A673 (cell line): Measurements from ENCODE around the gene CPNE5. TPM values are rescaled to one million over a fixed set of nuclear protein-coding genes. Genes with fewer than 3 reads are reported as not detected.

Experiments
- BruUV-seq: library from RNA; stranded (reverse); fragments of 400-500 nt; replicated peaks from 2 replicates; lab custom pipeline; 2021; lab: Mats Ljungman, UMichigan
- CTCF ChIA-PET: fragments of 300-600 bp; sonication (Branson Sonifier 250); formaldehyde crosslinking; loops from one replicate; lab custom pipeline; 2022; ENCODE audit warnings: antibody characterized with exemption; lab: Charles Lee
- POLR2A ChIA-PET: fragments of 300-600 bp; sonication (Branson Sonifier 250); formaldehyde crosslinking; loops from one replicate; lab custom pipeline; 2022; ENCODE audit warnings: antibody characterized with exemption; ENCODE audit not compliant: low non-redundant PET; lab: Charles Lee
- DNase-seq: peaks from one replicate; pipeline ENCODE4 v3.0.0-alpha.2; 2015; ENCODE audit warnings: low spot score
- H3K27ac ChIP-seq: fragments of 200-600 bp; sonication (generic); 2 replicates; pipeline ENCODE4 v1.5.1; 2016; ENCODE audit warnings: mixed run types, low read depth, mild to moderate bottlenecking, mixed read lengths, antibody characterized with exemption, low read length; ENCODE audit not compliant: poor library complexity, severe bottlenecking
- H3K27me3 ChIP-seq: fragments of 200-600 bp; sonication (generic); replicated peaks from 2 replicates; pipeline ENCODE4 v1.6.1; 2017; ENCODE audit warnings: mixed run types, low read depth, mild to moderate bottlenecking, mixed read lengths, antibody characterized with exemption, low read length; ENCODE audit not compliant: insufficient read depth, poor library complexity
- H3K36me3 ChIP-seq: fragments of 200-600 bp; sonication (generic); 2 replicates; pipeline ENCODE4 v1.6.1; 2016; ENCODE audit warnings: mixed run types, mild to moderate bottlenecking, mixed read lengths, antibody characterized with exemption, low read length; ENCODE audit not compliant: insufficient read depth, poor library complexity, severe bottlenecking
- H3K4me1 ChIP-seq: fragments of 200-600 bp; sonication (generic); 2 replicates; pipeline ENCODE4 v1.6.1; 2017; ENCODE audit warnings: mixed run types, mild to moderate bottlenecking, mixed read lengths, antibody characterized with exemption, low read length; ENCODE audit not compliant: insufficient read depth, poor library complexity, severe bottlenecking
- H3K4me3 ChIP-seq: fragments of 200-600 bp; sonication (generic); 2 replicates; pipeline ENCODE4 v1.5.1; 2016; ENCODE audit warnings: low read depth, mixed run types, mild to moderate bottlenecking, mixed read lengths, low read length; ENCODE audit not compliant: poor library complexity, severe bottlenecking
- H3K9me3 ChIP-seq: fragments of 200-600 bp; sonication (generic); 2 replicates; pipeline ENCODE4 v1.6.1; 2016; ENCODE audit warnings: mixed run types, low read depth, mild to moderate bottlenecking, mixed read lengths, antibody characterized with exemption, low read length; ENCODE audit not compliant: poor library complexity, severe bottlenecking
- EZH2 ChIP-seq: fragments of 200-600 bp; sonication (generic); IDR thresholded peaks from 2 replicates; pipeline ENCODE4 v1.6.1; 2017; ENCODE audit warnings: borderline replicate concordance, low read depth, mild to moderate bottlenecking, mixed read lengths, antibody characterized with exemption, low read length; ENCODE audit not compliant: poor library complexity, severe bottlenecking
- intact Hi-C: fragments of 100-400 bp; cut with micrococcal nuclease; formaldehyde crosslinking; loops from one replicate; pipeline ENCODE4 v1.10.0; 2022; ENCODE audit not compliant: unreplicated experiment
- total RNA-seq: library from RNA; stranded (reverse); gene quantifications from 2 replicates; pipeline ENCODE4 v1.2.3, GENCODE V29; 2021
- TF ChIP-seq, protein P1 (sequence below): fragments of 300-800, 200-600 bp; sonication (generic); conservative IDR thresholded peaks from 2 replicates; pipeline ENCODE4 v1.5.1; 2017; ENCODE audit warnings: low read depth, mild to moderate bottlenecking, antibody characterized with exemption, low read length, moderate library complexity, mixed read lengths

CPNE5 gene
- total RNA-seq, 1 experiment from 2014 or later: 0.13 TPM

DNA sequence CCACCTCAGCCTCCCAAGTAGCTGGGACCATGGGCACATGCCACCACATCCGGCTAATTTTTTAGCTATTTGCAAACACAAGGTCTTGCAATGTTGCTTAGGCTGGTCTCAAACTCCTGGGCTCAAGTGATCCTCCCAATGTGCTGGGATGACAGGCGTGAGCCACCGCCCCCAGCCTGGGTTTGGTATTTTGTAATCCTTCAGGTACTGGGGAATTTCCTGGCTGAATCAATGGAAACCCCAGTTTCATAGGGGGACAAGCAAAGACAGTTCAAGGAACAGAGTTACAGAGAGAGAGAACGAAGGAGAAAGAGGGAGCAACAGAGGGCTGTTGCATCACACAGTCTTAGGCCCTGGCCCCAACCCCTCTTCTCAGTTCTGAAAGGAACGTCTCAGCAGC lies 105.9 kb downstream of the CPNE5 start:
- Histone ChIP-seq H3K4me3 (no peak overlapping the region), H3K36me3 (no peaks in the 10 kb centered on the region), H3K4me1 (peaks cover 8% of the 10 kb centered on the region), H3K9me3 (no peaks in the 10 kb centered on the region), H3K27ac (no peak overlapping the region), H3K27me3 (no peaks in the 10 kb centered on the region)
- ChIA-PET POLR2A (no interaction called here), CTCF (no interaction called here)
- no TSS peak for BruUV-seq
- intact Hi-C loops: no loop called here
- DNase-seq: no peak
- TF ChIP-seq EZH2: no peak

DNA sequence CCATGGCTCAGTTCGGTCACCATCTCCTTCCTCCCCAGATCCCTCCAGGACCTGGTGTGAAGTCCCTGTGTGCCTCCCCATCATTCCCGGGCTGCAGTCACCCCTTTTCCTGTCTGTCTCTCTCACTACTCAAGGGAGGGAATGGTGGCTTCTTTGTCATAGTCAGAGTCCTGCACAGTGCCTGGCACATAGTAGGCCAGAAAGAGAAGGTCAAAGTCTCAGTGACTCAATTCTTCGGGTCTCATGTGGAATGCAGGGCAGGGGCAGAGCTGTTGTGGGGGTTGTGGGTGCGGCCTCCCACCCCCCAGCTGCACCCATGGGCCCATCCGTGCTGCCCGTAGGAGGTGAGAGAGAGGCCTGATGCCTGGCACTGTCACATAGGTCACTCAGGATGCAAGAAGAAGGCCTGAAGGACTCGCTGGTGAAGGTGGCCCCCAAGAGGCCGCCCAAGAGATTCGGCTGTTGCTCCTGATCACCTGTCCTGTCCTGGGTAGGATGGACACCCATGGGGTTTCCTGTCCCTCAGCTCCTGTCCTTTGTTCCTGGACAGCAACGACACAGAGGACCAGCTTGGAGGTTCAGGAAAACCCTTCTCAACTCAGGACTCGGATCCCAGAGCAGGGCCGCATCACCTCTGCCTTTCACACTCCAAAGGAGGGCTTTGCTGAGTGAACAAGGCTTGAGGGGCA lies 107.5 kb downstream of the CPNE5 start:
- Histone ChIP-seq H3K4me1 (peaks cover 8% of the 10 kb centered on the region), H3K27ac (no peak overlapping the region), H3K9me3 (no peaks in the 10 kb centered on the region), H3K4me3 (no peak overlapping the region), H3K36me3 (no peaks in the 10 kb centered on the region), H3K27me3 (no peaks in the 10 kb centered on the region)
- BruUV-seq: no TSS peak
- DNase-seq: no peak
- TF ChIP-seq EZH2: no peak
- TF ChIP-seq, protein P1, sequence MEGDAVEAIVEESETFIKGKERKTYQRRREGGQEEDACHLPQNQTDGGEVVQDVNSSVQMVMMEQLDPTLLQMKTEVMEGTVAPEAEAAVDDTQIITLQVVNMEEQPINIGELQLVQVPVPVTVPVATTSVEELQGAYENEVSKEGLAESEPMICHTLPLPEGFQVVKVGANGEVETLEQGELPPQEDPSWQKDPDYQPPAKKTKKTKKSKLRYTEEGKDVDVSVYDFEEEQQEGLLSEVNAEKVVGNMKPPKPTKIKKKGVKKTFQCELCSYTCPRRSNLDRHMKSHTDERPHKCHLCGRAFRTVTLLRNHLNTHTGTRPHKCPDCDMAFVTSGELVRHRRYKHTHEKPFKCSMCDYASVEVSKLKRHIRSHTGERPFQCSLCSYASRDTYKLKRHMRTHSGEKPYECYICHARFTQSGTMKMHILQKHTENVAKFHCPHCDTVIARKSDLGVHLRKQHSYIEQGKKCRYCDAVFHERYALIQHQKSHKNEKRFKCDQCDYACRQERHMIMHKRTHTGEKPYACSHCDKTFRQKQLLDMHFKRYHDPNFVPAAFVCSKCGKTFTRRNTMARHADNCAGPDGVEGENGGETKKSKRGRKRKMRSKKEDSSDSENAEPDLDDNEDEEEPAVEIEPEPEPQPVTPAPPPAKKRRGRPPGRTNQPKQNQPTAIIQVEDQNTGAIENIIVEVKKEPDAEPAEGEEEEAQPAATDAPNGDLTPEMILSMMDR: no peak
- intact Hi-C loops: no loop called here
- ChIA-PET CTCF (no interaction called here), POLR2A (no interaction called here)

DNA sequence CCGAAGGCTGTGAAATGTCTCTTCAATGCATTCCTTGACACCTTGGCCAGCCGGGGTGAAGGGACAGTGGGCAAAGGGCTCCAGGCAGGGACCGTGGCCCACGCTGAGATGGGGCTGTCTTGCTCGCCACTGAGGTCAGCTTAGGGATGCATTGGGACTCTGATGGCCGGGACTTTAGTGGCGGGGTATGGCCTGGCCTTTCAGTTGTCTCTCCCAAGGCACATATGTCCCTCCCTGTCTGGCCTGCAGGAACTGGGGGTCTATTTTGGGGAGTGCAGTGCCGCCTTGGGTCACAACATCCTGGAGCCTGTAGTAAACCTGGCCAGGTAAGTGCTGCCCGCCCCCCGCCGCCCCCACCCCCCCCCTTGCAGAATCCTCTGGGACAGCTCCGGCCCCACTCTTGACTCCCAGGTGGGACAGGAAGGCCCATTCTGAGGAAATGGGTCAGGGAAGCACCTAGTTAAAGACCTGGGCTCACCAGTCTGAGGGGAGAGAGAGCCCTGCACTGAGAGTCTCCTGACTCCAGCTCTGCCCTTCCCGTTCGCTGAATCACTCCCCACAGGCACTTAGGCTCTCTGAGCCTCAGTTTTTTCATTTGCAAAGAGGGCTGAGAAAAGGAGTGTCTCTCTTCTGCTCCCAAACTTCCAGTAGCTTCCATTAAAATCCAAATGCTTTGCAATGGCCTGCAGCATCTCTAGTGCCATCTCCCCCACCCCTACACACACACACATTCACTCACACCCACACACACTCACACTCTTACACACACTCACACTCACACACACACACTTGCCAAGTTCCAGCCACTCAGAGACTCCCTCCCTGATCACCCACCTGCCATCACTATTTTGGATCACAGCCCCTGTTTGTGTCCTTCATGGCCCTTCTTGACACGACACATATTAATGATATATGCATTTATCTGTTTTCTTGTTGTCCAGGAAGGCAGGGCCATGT lies 108.5 kb downstream of the CPNE5 start:
- no TSS peak for BruUV-seq
- intact Hi-C loops: no loop called here
- no peak for DNase-seq
- Histone ChIP-seq H3K27me3 (no peaks in the 10 kb centered on the region), H3K9me3 (no peaks in the 10 kb centered on the region), H3K36me3 (no peaks in the 10 kb centered on the region), H3K27ac (no peak overlapping the region), H3K4me1 (peaks cover 8% of the 10 kb centered on the region), H3K4me3 (no peak overlapping the region)
- ChIA-PET CTCF (no interaction called here), POLR2A (no interaction called here)
- TF ChIP-seq EZH2: no peak
- TF ChIP-seq, protein P1: no peak
